K562 (cell line): Measurements from ENCODE around the gene MMEL1. TPM values are rescaled to one million over a fixed set of nuclear protein-coding genes. Genes with fewer than 3 reads are reported as not detected.

ENCODE experiments used
- ATAC-seq: fragments of 200-7000 bp; cut with Tn5 transposase; 3 replicates; pipeline ENCODE4 v1.9.1; 2020; ENCODE audit warnings: moderate library complexity
- BruUV-seq: library from RNA; stranded (reverse); fragments of 400-500 nt; replicated peaks from 2 replicates; lab custom pipeline; 2021; lab: Mats Ljungman, UMichigan
- CTCF ChIA-PET: fragments of 300-600 bp; formaldehyde crosslinking; extraction: SDS; loops from one replicate; lab custom pipeline; 2021; ENCODE audit warnings: low intra/inter-chr PET ratio; lab: Yijun Ruan, JAX
- POLR2A ChIA-PET: fragments of 300-600, 350-650 bp; sonication (Branson Sonifier 250); formaldehyde crosslinking; extraction: SDS; loops from one replicate; lab custom pipeline; 2021; ENCODE audit warnings: antibody characterized with exemption, inconsistent platforms; lab: Yijun Ruan, JAX
- DNase-seq, 4 experiments: peaks; one replicate each; pipeline versions ENCODE4 v3.0.0 to v3.0.0-alpha.2; 2011 to 2018; ENCODE audit warnings: low spot score in 3 of 4, mixed read lengths in 3 of 4; ENCODE audit errors: extremely low read depth in 1 of 4
- FAIRE-seq: peaks from 2 replicates; lab custom pipeline; 2011; peaks lifted over from hg19 to GRCh38; lab: Jason Lieb, UNC
- H2AFZ ChIP-seq: 2 replicates; pipeline ENCODE4 v1.6.0; 2011; ENCODE audit warnings: low read depth, low read length, control low read depth, inconsistent platforms
- H3K27ac ChIP-seq: fragments of 200-600 bp; 3 replicates; pipeline ENCODE4 v1.8.0; 2011; ENCODE audit warnings: low read depth, mild to moderate bottlenecking, control low read depth, inconsistent platforms, low read length, moderate library complexity, mixed read lengths; ENCODE audit errors: extremely low read depth
- H3K27me3 ChIP-seq, 2 experiments: fragments of 300-600 bp in 1 of 2; 2 replicates in 1 of 2; 3 replicates in 1 of 2; pipeline versions ENCODE4 v1.6.0 to v1.8.0; 2011; ENCODE audit warnings: inconsistent platforms in 2 of 2, low read length in 2 of 2, mild to moderate bottlenecking in 1 of 2, mixed read lengths in 1 of 2, moderate library complexity in 1 of 2; ENCODE audit not compliant: control insufficient read depth in 2 of 2, insufficient read depth in 2 of 2
- H3K36me3 ChIP-seq: fragments of 300-600 bp; 3 replicates; pipeline ENCODE4 v1.8.0; 2011; ENCODE audit warnings: mild to moderate bottlenecking, low read length, inconsistent platforms; ENCODE audit not compliant: control insufficient read depth, insufficient read depth
- H3K4me1 ChIP-seq, 2 experiments: fragments of 200-600 bp in 1 of 2; replicated peaks in 1 of 2; 2 replicates in 1 of 2; 3 replicates in 1 of 2; pipeline versions ENCODE4 v1.5.1 to v1.8.0; 2011; ENCODE audit warnings: inconsistent platforms in 2 of 2, low read length in 2 of 2, mild to moderate bottlenecking in 1 of 2, mixed read lengths in 1 of 2, moderate library complexity in 1 of 2; ENCODE audit not compliant: control insufficient read depth in 2 of 2, insufficient read depth in 2 of 2
- H3K4me2 ChIP-seq: 2 replicates; pipeline ENCODE4 v1.6.1; 2011; ENCODE audit warnings: low read length, control low read depth, inconsistent platforms, mixed read lengths; ENCODE audit not compliant: insufficient read depth
- H3K4me3 ChIP-seq: fragments of 200-600 bp; sonication (generic), shearing (Covaris generic); 2 replicates; pipeline ENCODE4 v1.5.1; 2016; ENCODE audit warnings: control low read depth, inconsistent platforms
- H3K79me2 ChIP-seq: fragments of 200-600 bp; 3 replicates; pipeline ENCODE4 v1.8.0; 2011; ENCODE audit warnings: low read length, inconsistent platforms; ENCODE audit not compliant: control insufficient read depth, insufficient read depth
- H3K9ac ChIP-seq, 2 experiments: 2 replicates each; pipeline versions ENCODE4 v1.6.0 to v1.6.1; 2011; ENCODE audit warnings: low read depth in 2 of 2, low read length in 2 of 2, control low read depth in 1 of 2, inconsistent platforms in 1 of 2, mild to moderate bottlenecking in 1 of 2, mixed read lengths in 1 of 2; ENCODE audit not compliant: insufficient read depth in 1 of 2
- H3K9me1 ChIP-seq: one replicate; pipeline ENCODE4 v1.6.0; 2011; ENCODE audit warnings: inconsistent platforms, mild to moderate bottlenecking, low read length, moderate library complexity; ENCODE audit not compliant: control insufficient read depth, insufficient read depth
- H3K9me3 ChIP-seq: replicated peaks from 2 replicates; pipeline ENCODE4 v1.5.1; 2011; ENCODE audit warnings: low read depth, low read length, inconsistent platforms; ENCODE audit not compliant: control insufficient read depth, insufficient read depth
- H4K20me1 ChIP-seq: replicated peaks from 2 replicates; pipeline ENCODE4 v1.6.1; 2011; ENCODE audit warnings: low read length, inconsistent platforms, mixed read lengths; ENCODE audit not compliant: control insufficient read depth, insufficient read depth
- ATF1 ChIP-seq, 2 experiments: fragments of 450-650 bp in 1 of 2; IDR thresholded peaks; 2 replicates each; pipeline ENCODE4 v1.6.1; 2016; ENCODE audit warnings: missing compliant biosample characterization in 1 of 2, missing genetic modification characterization in 1 of 2
- ETV6 ChIP-seq, 3 experiments: fragments of 150-350 bp in 1 of 3; sonication (generic) in 1 of 3; formaldehyde crosslinking in 1 of 3; IDR thresholded peaks; 2 replicates each; pipeline versions ENCODE4 v1.6.1 to v1.8.0; 2014 to 2022; ENCODE audit warnings: borderline replicate concordance in 2 of 3, low read depth in 2 of 3, antibody characterized with exemption in 1 of 3, low read length in 1 of 3, mild to moderate bottlenecking in 1 of 3, missing genetic modification reagents in 1 of 3
- ZNF253 ChIP-seq: fragments of 250-450 bp; sonication (Bioruptor Pico); conservative IDR thresholded peaks from 2 replicates; pipeline ENCODE4 v1.6.1; 2021; ENCODE audit warnings: mild to moderate bottlenecking
- WGBS: fragments of 100-300 bp; shearing (Covaris generic); methylation state at CpG from one replicate; pipeline ENCODE4 v1.1.6; 2016; ENCODE audit warnings: low coverage, mixed read lengths; ENCODE audit not compliant: insufficient coverage; ENCODE audit errors: missing lambda C conversion rate; 5-methylcytosine and 5-hydroxymethylcytosine counted together
- in situ Hi-C: fragments of 300-500 bp; cut with MboI; formaldehyde crosslinking; loops from 4 replicates; pipeline ENCODE4 v1.15.0; 2018; ENCODE audit warnings: inconsistent platforms, mixed read lengths
- intact Hi-C: fragments of 100-400 bp; cut with micrococcal nuclease; formaldehyde crosslinking; loops from 2 replicates; pipeline ENCODE4 v1.14.2; 2022
- polyA plus RNA-seq, 8 experiments: library from polyadenylated mRNA; depleted of rRNA in 4 of 8; stranded (reverse) in 5 of 8; unstranded in 3 of 8; fragments of >200 nt; fragmentation: Nextera tagmentation in 2 of 8; fragmentation: Illumina TruSeq in 1 of 8; extraction: Ambion mirVana in 2 of 8; extraction: Trizol in 1 of 8; gene quantifications; 2 replicates each; pipeline versions ENCODE4 v1.2.1 to v1.2.3, GENCODE V29; 2011 to 2014; ENCODE audit warnings: inconsistent platforms in 1 of 8, missing spikeins in 1 of 8
- total RNA-seq, 7 experiments: library from RNA; depleted of rRNA in 6 of 7; stranded (reverse); fragments of >200 nt in 6 of 7; fragmentation: Illumina TruSeq in 2 of 7; extraction: Trizol in 2 of 7; gene quantifications; 2 replicates each; pipeline versions ENCODE4 v1.2.1 to v1.2.3, GENCODE V29; 2011 to 2021; ENCODE audit warnings: low replicate concordance in 1 of 7

MMEL1 gene
- total and polyA plus RNA-seq, 9 of the 15 experiments (the other 6 are each of a cell fraction or from before 2014, with no cell fraction given): not detected

DNA sequence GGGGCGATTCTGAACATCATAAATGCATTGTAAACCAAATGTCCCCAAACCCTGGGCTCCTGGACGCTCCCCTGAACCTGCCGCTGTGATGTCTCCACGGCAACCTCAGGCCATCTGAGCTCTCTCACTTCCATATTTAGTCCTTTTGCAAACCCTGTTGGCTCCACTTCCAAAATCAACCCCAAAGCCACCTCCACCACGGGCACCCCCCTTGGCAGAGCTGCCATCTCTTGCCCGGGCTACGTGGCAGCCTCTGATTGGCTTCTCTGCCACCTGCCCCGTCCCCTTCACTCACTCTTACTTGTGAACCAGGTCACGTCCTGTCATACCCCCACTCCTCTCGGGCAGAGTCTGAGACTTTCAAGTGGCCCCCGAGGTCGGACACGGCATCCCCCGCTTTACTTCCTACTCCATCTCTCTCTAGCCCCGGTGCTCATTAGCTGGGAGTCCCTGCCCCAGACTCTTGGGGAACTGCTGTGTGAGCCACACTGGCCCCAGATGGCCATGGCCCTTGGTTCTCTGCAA lies 30.4 kb downstream of the MMEL1 start:
- H3K27me3 ChIP-seq: peaks cover 36 to 59% of the 10 kb centered on the region in 2 experiments; a peak in 4 of 5 replicates
- DNase-seq (no peak), FAIRE-seq (no peak), ATAC-seq (no peak; the same call in 2 of the 3 replicates)
- 0 out of 2 replicates have a peak, but pooled peaks cover 9% of the 10 kb centered on the region for H4K20me1 ChIP-seq
- in situ Hi-C loops: no loop called here
- POLR2A ChIA-PET: interaction anchor here (0.6 to 1.3 kb wide), 3 partner anchors 9 to 392 kb away, joined by 3 to 4 read pairs (median 3); no protein-coding TSS in a partner anchor
- no peak overlapping the region for H3K27ac ChIP-seq
- CTCF ChIA-PET: interaction anchor here (0.6 kb wide), 1 partner anchor 658 kb away, joined by 3 read pairs; no protein-coding TSS in a partner anchor
- no peak for TF ChIP-seq ETV6 (IDR thresholded peaks at IDR 0.05; ENCODE audit: borderline replicate concordance in 1 of 2, low read depth in 2 of 2, low read length in 1 of 2)
- TF ChIP-seq ETV6 (CRISPR knock-in tag; IDR thresholded peaks at IDR 0.05; ENCODE audit: borderline replicate concordance): no peak
- no peak for TF ChIP-seq ZNF253 (CRISPR knock-in tag)
- TF ChIP-seq ATF1 (CRISPR knock-in tag; IDR thresholded peaks at IDR 0.05): no peak
- 0 out of 2 replicates have a peak, but pooled peaks have one; percentile 15 for TF ChIP-seq ATF1 (tag; IDR thresholded peaks at IDR 0.05)
- H3K4me3 ChIP-seq: no peak overlapping the region
- no TSS peak for BruUV-seq
- no peaks in the 10 kb centered on the region for H3K9me1 ChIP-seq
- no peaks in the 10 kb centered on the region for H3K9me3 ChIP-seq
- H3K9ac ChIP-seq: no peak overlapping the region
- peaks cover 0 to 25% of the 10 kb centered on the region in 2 experiments; a peak in 2 of 5 replicates for H3K4me1 ChIP-seq
- no peak overlapping the region for H3K4me2 ChIP-seq
- no peaks in the 10 kb centered on the region for H3K79me2 ChIP-seq
- no peak overlapping the region for H2AFZ ChIP-seq
- no peaks in the 10 kb centered on the region for H3K36me3 ChIP-seq
- WGBS: 8% methylated on average over 15 of the region's 15 CpGs
- intact Hi-C loops: no loop called here
